Heart left ventricle (tissue), 16 donors: ENCODE results near the gene RPS3. TPM values are rescaled to one million over a fixed set of nuclear protein-coding genes. Genes with fewer than 3 reads are reported as not detected.
"Not testable (repeated sequence)": the region's sequence is repeated elsewhere in the genome, so short reads cannot be mapped to it uniquely, and the experiment has no call there.

ENCODE experiments used
- ATAC-seq, 4 donors: fragments of 200-7000 bp; cut with Tn5 transposase; one replicate each; pipeline ENCODE4 v1.9.1; 2020 to 2022; ENCODE audit warnings: moderate library complexity in 4 of 4, mild to moderate bottlenecking in 3 of 4, moderate number of reproducible peaks in 1 of 4
- DNase-seq, 5 donors: peaks; one replicate each; pipeline ENCODE4 v3.0.0-alpha.2; 2020
- H3K27ac ChIP-seq, 12 donors: fragments of 200-600 bp; sonication (generic) in 4 of 12; one replicate each; pipeline versions ENCODE4 v1.5.0 to v1.8.0; 2016 to 2022; ENCODE audit warnings: mild to moderate bottlenecking in 2 of 12
- H3K27me3 ChIP-seq, 9 donors: fragments of 200-600 bp; sonication (generic) in 2 of 9; one replicate each; pipeline versions ENCODE4 v1.5.1 to v1.8.0; 2016 to 2022; ENCODE audit warnings: mild to moderate bottlenecking in 3 of 9
- H3K36me3 ChIP-seq, 9 donors: fragments of 200-600 bp; sonication (generic) in 2 of 9; one replicate each; pipeline versions ENCODE4 v1.5.0 to v1.8.0; 2018 to 2022; ENCODE audit warnings: mild to moderate bottlenecking in 2 of 9
- H3K4me1 ChIP-seq, 12 donors: fragments of 200-600 bp; sonication (generic) in 4 of 12; one replicate each; pipeline versions ENCODE4 v1.5.0 to v1.8.0; 2016 to 2022; ENCODE audit warnings: mild to moderate bottlenecking in 3 of 12
- H3K4me3 ChIP-seq, 12 donors: fragments of 200-600 bp; sonication (generic) in 4 of 12; one replicate each; pipeline versions ENCODE4 v1.5.0 to v1.8.0; 2017 to 2022; ENCODE audit warnings: mild to moderate bottlenecking in 9 of 12, moderate library complexity in 4 of 12
- H3K9me3 ChIP-seq, 12 donors: fragments of 200-600 bp; sonication (generic) in 4 of 12; one replicate each; pipeline versions ENCODE4 v1.5.0 to v1.8.0; 2016 to 2022; ENCODE audit warnings: mild to moderate bottlenecking in 1 of 12
- POLR2A ChIP-seq, 2 donors: fragments of 450-650 bp; IDR thresholded peaks; one replicate each; pipeline ENCODE4 v1.6.1; 2017; ENCODE audit warnings: antibody characterized with exemption in 2 of 2, mild to moderate bottlenecking in 2 of 2, moderate library complexity in 2 of 2
- WGBS, 4 donors: extraction: QIAGEN DNeasy Blood & Tissue Kit in 2 of 4; methylation state at CpG; one replicate each; pipeline versions ENCODE4 v1.1.5 to v1.1.7; 2013 to 2018; 5-methylcytosine and 5-hydroxymethylcytosine counted together
- intact Hi-C, 10 donors: fragments of 100-400 bp; cut with DNase I; formaldehyde crosslinking; loops; one replicate each; pipeline versions ENCODE4 v1.11.1 to v1.14.2; 2022
- polyA plus RNA-seq, 2 donors: library from polyadenylated mRNA; stranded (reverse); fragments of 200-250 nt; gene quantifications; one replicate each; pipeline ENCODE4 v1.2.3, GENCODE V29; 2013
- total RNA-seq, 9 donors: library from RNA; depleted of rRNA in 2 of 9; stranded (reverse); fragments of >200 nt in 2 of 9; fragmentation: NEBNext Ultra II Directional in 3 of 9; extraction: Animal tissue kit (Norgen Biotek cat#: 25700) in 3 of 9; gene quantifications; one replicate each; pipeline versions ENCODE4 v1.1.0 to v1.2.4, GENCODE V29; 2016 to 2023
- TF ChIP-seq, protein P1 (sequence below), 12 donors: fragments of 200-600 bp; sonication (generic) in 4 of 12; IDR thresholded peaks; one replicate each; pipeline versions ENCODE4 v1.5.0 to v1.8.0; 2018 to 2022; ENCODE audit warnings: antibody characterized with exemption in 12 of 12, mild to moderate bottlenecking in 5 of 12
- donor health status: ischemic (EF 13 %, LVEDD 7.1; RV severe dilation, severe dysfunction).
- donor health status: healthy with polysubstance abuse.
- donor health status: DM: no; HTN: yes; CAD: no.
- donor health status: DM: no; HTN: no; CAD: no.
- donor health status: ischemic (EF 25% LVEDD 6.9; RV normal size, moderate dysfunction).
- donor health status: ischemic (EF 25% LVEDD 5.7; RV mildly dilated, moderate dysfunction).
- donor health status: healthy.
- donor health status: DM: yes; HTN: yes; CAD: no.
- donor health status: ischemic (EF 35%, LVEDD 5.7; RV mildly dilated, moderate dysfunction).
- donor health status: nonischemic (EF 11% LVEDD 7.7; RV severe dilation, severe dysfunction).
- donor health status: DM: yes; HTN: yes; CAD: no.
- donor health status: PGD.
- donor health status: ischemic (EF 29% LVEDD 5.4; RV normal size, mild dysfunction).
- donor health status: nonischemic (EF 23%, LVEDD 6.1; RV moderate dilation, normal function).

The RPS3 gene
- total and polyA plus RNA-seq, 11 donors = 434 to 2,100 (median 990) TPM

DNA sequence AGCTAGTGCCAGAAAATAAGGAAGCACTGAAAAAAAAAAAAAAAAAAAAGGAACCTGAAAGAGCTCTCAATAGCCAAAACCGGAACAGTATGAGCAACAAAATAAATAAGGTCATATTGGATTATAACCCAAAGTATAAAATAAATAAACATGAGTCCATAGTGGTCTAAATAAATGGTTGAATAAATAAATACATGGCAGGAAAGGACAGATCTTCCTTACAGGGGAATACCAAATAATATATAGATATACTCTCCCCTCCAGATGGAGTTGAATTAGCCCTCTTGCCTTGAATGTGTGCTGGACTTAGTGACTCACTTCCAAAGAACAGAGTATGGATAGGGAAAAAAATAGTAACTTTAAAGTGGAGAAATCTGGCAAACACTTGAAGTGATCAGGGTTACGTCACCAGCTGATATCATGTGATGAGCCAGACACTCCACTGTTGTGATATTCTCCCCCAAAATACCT is 33.6 kb upstream of the RPS3 start:
- DNase-seq = no peak
- WGBS, 4 donors = 41 to 63% (median 58%) methylated on average over 2 of the region's 2 CpGs
- intact Hi-C loops = no loop called here

DNA sequence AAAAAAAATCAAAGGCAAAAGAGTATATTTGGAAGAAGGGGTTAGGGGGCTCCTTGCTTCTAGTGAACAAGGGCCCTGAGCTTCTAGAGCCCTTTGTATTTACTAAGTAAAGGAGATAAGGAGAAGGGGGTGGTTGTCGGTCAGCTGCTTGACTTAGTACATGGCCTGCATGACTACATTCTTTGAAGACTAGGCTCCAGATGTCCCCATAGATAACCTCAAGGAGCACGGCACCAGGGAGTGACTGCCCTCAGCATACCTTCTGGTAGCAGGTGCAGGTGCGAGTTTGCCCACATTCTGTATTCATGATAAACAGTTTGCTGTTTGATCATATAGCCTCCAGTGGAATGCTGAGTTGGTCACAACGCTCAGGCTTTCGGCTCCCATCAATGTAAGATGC is 32.5 kb upstream of the RPS3 start:
- H3K36me3 ChIP-seq, DNase-seq, H3K27me3 ChIP-seq, H3K27ac ChIP-seq, ATAC-seq, H3K4me3 ChIP-seq, intact Hi-C loops: not testable (repeated sequence)
- peaks cover 0 to 18% (median 0%) of the 10 kb centered on the region in 12 donors for H3K9me3 ChIP-seq
- 93 to 96% (median 94%) methylated on average over 5 of the region's 5 CpGs for WGBS, 4 donors
- H3K4me1 ChIP-seq = peaks cover 0 to 40% (median 0%) of the 10 kb centered on the region in 12 donors

More for the DNA sequence above, 33.6 kb upstream of the RPS3 start:
- no peaks in the 10 kb centered on the region for H3K27me3 ChIP-seq
- peaks cover 0 to 38% (median 0%) of the 10 kb centered on the region in 12 donors for H3K4me1 ChIP-seq
- TF ChIP-seq POLR2A (IDR thresholded peaks at IDR 0.05) = no peak
- TF ChIP-seq, protein P1, sequence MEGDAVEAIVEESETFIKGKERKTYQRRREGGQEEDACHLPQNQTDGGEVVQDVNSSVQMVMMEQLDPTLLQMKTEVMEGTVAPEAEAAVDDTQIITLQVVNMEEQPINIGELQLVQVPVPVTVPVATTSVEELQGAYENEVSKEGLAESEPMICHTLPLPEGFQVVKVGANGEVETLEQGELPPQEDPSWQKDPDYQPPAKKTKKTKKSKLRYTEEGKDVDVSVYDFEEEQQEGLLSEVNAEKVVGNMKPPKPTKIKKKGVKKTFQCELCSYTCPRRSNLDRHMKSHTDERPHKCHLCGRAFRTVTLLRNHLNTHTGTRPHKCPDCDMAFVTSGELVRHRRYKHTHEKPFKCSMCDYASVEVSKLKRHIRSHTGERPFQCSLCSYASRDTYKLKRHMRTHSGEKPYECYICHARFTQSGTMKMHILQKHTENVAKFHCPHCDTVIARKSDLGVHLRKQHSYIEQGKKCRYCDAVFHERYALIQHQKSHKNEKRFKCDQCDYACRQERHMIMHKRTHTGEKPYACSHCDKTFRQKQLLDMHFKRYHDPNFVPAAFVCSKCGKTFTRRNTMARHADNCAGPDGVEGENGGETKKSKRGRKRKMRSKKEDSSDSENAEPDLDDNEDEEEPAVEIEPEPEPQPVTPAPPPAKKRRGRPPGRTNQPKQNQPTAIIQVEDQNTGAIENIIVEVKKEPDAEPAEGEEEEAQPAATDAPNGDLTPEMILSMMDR (IDR thresholded peaks at IDR 0.05) = no peak
- peak overlapping the region in 1 of 12 donors; percentile 85 for H3K27ac ChIP-seq
- H3K9me3 ChIP-seq = peaks cover 0 to 18% (median 0%) of the 10 kb centered on the region in 12 donors
- H3K4me3 ChIP-seq = no peak overlapping the region
- ATAC-seq = no peak
- H3K36me3 ChIP-seq = no peaks in the 10 kb centered on the region

DNA sequence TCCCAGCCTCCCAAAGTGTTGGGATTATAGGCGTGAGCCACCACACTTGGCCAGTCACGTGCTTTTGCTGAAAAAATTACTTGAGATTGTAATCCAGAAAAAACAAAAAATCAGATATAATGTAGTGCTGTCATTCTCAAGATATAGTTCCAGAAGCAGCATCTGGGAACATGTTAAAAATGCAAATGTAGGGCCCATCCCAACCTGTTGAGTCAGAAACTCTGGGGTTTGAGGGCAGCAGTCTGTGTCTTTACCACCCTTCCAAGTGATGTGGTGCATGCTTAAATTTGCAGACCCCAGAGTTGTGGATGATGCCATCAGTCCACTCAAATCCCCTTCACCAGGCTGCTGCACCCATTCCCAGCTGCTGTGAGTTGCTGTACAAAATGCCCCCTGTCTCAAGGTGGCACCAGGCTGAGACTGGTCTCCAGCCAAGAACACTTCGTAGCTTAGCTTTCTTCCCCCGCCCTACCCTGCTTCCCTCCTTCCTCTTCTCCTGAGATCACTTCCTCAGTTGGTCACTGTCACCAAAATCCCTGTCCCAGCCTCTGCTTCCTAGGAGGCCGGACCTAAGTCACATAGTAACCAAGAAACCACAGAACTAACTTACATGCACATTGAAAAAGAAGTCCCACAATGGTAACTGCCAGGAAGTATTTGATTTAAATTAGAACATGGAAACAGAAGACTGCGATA is 29.6 kb upstream of the RPS3 start:
- intact Hi-C loops = no loop called here
- H3K4me1 ChIP-seq = peaks cover 0 to 48% (median 0%) of the 10 kb centered on the region in 12 donors
- 60 to 73% (median 70%) methylated on average over 6 of the region's 6 CpGs for WGBS, 4 donors
- peak; percentile 35 to 75 (median 56) for ATAC-seq
- peaks cover 0 to 18% (median 0%) of the 10 kb centered on the region in 12 donors for H3K9me3 ChIP-seq
- no peak overlapping the region for H3K4me3 ChIP-seq
- H3K27ac ChIP-seq = peak overlapping the region in 1 of 12 donors; percentile 71
- DNase-seq = peak in 1 of 5 donors; percentile 44
- no peaks in the 10 kb centered on the region for H3K36me3 ChIP-seq
- H3K27me3 ChIP-seq = no peaks in the 10 kb centered on the region
- TF ChIP-seq, protein P1 (IDR thresholded peaks at IDR 0.05) = no peak
- TF ChIP-seq POLR2A (IDR thresholded peaks at IDR 0.05) = no peak

DNA sequence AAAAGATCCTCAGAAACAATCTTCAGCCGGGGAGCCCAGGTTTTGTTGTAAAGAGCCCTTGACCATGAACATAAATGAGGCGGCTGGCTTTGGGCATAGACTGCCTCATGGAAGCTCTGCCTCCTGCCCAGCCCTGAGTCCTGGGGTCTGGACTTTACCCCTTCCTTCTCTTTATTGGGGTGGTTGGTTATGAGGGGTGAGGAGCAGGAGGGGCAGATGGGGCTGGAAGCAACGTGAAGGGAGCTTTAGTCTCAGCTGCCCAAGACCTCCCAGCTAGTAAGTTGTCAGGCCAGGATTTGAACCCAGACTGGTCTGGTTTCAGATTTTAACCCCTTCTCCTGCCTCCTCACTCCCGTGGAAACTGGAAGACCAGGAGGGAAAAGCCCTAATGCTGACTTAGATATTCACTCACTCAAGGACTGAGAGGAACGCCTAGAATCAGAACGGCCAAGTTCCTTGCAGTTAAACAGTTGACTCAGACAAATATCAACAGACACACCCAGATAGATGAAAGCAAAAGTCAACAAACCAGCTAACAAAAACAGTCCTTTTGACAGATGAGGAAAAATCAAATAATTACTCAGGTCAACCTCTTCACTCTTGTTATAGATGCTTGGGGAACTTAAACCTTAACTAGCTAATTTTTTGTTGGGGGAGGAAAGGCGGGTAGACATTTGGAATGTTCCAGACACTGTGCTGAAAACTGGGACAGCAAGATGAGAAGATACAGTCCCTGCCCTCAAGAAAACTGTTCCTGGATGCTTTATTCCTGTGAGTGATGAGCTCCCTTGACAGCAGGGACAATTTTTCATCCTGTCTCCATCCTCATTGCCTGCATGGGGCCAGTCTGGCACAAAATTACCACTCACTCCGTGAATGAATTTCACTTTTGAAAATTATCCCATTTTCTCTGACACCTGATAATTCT is 27.1 kb upstream of the RPS3 start:
- no peak for TF ChIP-seq POLR2A (IDR thresholded peaks at IDR 0.05)
- TF ChIP-seq, protein P1 (IDR thresholded peaks at IDR 0.05) = no peak
- H3K4me1 ChIP-seq = peaks cover 0 to 30% (median 0%) of the 10 kb centered on the region in 12 donors
- H3K9me3 ChIP-seq = peaks cover 0 to 18% (median 0%) of the 10 kb centered on the region in 12 donors
- WGBS, 4 donors = 71 to 79% (median 74%) methylated on average over 8 of the region's 8 CpGs
- intact Hi-C loops = no loop called here
- H3K36me3 ChIP-seq = no peaks in the 10 kb centered on the region
- peak in 2 of 4 donors; percentile 56 to 71 for ATAC-seq
- H3K27me3 ChIP-seq = no peaks in the 10 kb centered on the region
- peak overlapping the region in 1 of 12 donors; percentile 18 for H3K27ac ChIP-seq
- DNase-seq = no peak
- no peak overlapping the region for H3K4me3 ChIP-seq
